CD4-positive, alpha-beta T cell treated with Interleukin-6 for 4 hours (primary cell): Measurements from ENCODE around the gene SASH1.

Source experiments
- DNase-seq: peaks from one replicate; pipeline ENCODE4 v3.0.0-alpha.2; 2020; ENCODE audit warnings: mixed read lengths

SASH1 gene

DNA sequence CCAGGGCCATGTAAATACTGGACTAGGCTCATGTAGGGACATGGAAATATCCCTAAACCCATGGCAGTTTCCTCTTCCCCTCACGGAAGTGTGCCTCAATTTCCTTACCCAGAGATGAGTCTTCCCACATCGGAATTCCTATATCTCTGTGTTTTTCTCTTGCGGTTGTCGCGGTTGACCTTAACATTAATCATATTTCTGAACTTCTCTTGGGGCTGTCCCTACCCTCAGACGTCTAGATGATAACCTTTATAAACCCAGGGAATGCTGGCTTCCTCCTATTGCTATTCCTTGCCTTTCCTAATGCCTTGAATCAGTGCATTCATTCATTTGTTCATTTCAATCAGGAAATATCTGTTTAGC is 160.1 kb downstream of the SASH1 start:
- no peak for DNase-seq

DNA sequence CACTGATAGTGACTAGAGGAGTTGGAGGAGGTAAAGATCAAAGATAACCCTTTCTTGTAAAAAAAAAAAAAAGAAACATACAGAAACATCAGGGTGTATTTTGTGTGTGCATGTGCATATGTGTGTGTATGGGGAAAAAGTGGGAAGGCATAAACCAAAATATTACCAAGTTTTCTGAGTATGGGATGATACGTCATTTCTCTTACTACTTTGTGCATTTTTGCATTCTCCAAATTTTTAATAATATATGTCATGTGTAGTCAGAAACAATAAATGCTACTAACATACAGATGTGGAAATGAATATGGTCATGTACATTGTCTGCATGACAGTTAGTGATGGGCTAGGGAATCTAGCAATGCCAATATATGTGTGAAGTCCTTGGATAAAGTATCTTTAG is 161.1 kb downstream of the SASH1 start:
- no peak for DNase-seq

GRCh38 chr6:148507774-148508173 is 165.1 kb downstream of the SASH1 start:
- no peak for DNase-seq

DNA sequence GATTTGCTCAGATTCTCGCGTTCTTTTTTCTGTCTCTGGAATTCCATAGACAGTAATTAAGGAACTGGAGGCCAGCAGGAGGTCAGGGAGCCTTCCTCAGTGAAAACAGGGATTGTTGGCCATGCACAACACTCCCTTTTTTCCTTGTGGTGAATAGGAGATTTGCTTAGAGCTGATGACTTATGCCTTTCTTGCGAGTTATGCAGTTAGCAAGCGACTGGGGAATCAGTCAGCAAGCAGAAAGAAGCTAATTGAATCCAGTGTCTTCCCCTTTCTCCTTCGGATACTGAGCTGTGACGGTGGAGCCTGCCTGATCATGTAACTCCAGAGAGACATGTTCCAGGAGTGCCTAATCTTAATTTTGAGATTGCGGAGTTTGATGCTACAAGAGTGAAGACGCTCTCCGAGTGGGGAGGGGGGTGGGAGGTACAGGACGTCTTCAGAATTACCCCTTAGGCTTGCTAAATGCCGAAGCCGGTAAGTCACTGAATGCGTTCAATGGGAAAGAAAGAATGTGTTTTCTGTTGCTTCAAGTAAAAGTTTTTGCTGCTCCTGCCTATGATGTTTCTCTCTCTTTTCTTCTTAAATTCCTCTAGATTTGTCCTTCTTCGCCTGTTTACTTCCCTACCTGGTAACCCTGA is 165.9 kb downstream of the SASH1 start:
- no peak for DNase-seq

- DNase-seq = no peak
These were observed 166.6 kb downstream of the SASH1 start for GRCh38 chr6:148509119-148509799.

DNA sequence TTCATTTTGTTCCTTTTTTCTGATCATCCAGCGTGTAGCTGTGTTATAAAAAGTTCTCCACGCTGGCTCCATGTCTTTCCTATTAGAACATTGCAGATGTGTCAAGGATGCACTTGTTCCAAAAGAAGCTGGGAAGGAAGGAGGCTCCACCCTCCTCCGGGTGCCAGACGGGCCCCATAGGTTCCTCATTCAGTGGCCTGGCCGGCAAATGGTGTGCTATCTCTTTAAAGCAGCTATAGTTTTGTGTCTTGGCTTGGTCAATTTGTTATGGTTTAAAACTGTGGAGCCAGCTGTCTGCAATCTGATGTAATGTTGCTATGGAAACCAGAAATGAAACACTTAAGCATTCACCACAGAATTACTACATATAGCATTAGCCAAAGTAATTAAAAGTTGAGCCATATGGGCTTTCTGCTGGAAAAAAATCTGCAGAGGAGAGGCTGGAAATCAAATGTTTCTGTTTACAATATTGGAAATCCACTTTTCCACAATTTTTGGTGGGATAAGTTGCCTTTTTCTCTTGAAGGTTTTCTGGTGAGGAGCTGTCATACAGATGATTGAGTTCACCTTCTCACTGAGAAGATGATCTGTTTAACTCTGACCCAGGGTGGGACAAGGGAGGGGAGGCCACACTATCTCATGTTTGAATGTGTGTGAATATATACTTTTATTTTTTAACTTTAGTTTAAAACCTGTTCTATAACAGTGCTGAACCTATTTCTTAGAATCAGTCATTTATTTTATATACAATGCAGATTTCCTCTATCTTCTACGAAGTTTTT is 167.4 kb downstream of the SASH1 start:
- DNase-seq = no peak

DNA sequence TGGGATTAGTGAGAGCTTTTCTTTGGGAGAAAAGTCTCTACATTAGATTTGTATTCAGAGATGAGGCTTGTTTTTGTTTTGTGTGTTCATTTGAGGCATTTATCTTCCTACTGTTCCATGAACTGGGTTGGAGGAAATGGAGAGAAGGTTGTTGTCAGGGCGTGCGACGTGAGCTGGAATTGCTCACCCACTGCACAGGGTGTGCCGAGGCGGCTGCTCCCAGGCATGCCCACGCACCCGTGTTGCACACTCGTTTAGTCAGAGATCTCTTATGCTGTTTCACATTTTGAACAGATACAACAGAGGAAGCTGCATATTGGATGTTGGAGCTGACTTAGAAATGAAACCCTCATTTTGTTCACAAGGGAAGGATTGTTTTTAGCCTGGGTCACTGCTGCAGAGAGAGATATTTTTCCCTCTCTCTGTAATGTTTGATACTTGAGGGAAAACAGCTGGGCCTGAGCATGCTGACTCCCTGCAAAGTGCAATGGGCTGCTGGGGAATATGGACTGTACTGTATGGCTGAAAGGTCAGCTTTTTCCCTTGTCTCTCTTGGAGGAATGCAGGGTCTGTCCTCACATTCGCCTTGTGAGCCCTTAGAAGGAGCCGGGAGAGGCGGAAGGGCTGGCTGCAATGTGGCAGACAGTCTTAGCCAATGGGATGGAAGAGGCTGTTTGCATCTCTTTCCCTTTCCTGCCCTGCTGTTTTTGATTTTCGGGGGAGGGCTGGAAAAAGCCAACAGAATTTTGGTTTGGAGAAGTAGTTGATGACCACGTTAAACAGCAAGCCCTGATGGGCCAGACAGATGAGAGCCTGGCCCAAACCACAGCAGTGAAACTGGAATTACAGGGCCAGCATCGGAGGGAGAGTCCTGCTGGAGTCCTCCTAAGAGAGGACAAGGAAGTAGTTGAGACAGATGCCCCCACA is 170.8 kb downstream of the SASH1 start:
- DNase-seq = no peak

GRCh38 chr6:148514091-148514845 is 171.6 kb downstream of the SASH1 start:
- no peak for DNase-seq

GRCh38 chr6:148516217-148516616 is 173.6 kb downstream of the SASH1 start:
- no peak for DNase-seq

DNA sequence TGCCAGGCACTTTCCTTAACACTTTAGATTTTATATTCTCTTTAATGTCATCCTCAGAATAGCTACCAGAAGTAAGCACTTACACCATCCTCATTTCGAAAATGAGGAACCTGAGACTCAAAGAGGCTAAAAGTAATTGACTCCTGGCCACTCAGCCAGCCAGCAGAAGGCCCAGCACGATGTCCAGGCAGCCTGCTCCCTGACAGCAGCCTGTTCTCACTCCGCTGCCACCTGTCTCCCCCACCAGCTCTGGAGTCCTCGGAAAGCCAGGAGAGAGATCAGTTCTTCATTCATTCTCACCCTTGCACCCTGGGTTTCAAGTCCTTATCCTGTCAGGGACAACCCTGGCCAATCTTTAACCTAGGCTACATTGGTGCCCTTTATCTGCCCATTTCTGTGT is 174.0 kb downstream of the SASH1 start:
- no peak for DNase-seq

- no peak for DNase-seq
These were observed 174.8 kb downstream of the SASH1 start for GRCh38 chr6:148517470-148517869.

DNA sequence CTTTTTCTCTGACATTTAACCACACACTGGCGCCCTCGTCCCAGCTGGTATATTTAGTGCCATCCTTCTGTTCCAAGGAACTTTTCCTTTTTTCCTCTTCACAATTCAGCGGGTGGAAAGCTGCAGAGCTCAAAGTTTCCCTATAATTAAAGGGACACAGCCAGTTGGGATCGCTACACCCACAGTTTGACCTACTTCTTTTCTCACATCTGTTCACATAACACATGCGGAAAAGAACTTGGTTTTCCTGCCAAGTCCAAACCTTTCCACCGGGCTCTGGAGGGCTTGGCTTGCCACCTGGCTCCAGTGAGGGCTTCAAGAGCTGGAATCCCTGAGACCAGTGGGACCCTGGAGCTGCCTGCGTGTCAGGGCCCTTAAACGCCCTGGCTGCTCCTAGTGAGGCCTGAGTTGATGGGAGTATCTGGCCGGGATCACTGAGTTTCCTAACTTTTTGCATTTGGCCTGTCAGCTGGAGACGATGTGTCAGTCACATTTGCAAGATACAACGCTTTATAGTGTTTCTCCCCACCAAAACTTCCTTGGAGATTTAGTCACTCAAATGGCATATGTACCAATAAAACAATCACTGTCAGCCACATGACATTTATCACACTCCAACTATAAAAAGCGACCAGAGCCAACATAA is 176.0 kb downstream of the SASH1 start:
- DNase-seq = no peak

- DNase-seq = no peak
These were observed 177.6 kb downstream of the SASH1 start for GRCh38 chr6:148520109-148520841.

DNA sequence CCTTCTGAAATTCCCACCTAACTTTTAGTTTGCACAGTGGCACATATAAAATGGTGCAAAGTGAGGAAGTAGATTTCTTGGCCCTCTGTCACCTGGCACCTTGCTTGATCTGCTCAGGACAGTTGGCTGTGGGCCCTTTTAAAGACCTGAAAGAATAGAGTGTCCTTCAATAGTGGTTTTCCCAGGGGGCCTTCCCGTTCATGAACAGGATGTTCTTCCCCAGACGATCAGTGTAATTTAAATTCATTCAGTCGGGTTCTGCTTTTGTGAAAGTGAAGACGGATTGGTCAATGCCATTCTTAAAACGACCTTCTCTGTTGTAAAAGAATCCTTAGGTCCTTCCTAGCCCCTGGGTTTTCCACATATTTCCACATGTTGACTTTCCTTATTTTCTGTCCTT is 178.5 kb downstream of the SASH1 start:
- no peak for DNase-seq

DNA sequence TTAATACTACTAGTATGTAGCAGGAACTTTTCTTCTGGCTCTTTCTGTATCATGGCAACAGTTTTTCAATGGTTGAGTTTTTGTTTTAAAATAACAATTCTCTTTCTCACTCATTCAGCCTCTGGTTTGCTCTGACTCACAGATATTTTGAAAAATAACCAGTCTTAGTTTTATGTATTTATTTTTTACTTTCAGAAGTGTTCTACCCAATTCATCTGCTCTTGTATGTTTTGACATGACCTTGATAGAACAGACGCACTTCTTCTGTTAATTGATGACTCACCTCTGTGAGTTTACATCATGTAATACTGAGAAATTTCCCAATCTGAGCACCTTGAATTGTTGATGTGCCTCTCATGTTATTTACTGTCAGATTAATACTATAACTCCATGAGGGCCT is 178.9 kb downstream of the SASH1 start:
- no peak for DNase-seq

DNA sequence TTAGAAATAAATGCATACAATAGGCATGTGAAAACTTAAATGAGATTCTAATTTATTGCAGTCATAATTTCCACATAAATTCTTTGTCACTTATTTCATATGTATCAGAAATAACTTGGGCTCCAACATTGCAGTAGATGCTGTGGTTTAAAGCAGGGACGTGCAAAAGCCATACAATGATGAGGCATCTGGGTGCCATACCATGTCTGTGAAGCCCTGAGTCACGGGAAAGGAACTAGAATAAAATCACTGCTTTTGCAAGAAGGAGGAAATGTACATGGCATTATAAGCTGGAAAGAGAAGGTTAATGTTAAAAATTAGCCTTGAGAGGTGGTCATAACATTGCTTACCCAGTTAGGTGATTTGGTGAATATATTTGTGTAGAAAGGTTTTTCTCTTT is 180.4 kb downstream of the SASH1 start:
- no peak for DNase-seq

DNA sequence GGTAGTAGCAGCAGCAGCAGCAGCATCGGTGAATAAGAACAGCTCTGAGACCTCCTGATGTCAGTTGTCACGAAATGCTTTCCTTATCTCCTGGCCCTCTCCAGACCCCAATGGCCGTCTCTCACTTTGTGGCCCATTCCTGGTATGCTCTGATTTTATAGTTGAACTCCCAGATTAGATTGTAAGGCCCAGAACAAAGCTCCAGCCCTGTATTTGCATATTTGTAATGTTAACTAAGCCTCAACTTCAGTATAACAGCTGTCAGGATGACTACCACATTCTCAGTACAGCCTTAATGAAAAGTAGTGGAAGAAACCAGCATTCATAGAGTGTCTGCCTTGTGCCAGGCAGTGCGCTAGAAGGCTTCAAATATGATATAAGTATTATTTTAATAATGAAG is 180.9 kb downstream of the SASH1 start:
- no peak for DNase-seq

GRCh38 chr6:148524471-148524882 is 181.8 kb downstream of the SASH1 start:
- no peak for DNase-seq

DNA sequence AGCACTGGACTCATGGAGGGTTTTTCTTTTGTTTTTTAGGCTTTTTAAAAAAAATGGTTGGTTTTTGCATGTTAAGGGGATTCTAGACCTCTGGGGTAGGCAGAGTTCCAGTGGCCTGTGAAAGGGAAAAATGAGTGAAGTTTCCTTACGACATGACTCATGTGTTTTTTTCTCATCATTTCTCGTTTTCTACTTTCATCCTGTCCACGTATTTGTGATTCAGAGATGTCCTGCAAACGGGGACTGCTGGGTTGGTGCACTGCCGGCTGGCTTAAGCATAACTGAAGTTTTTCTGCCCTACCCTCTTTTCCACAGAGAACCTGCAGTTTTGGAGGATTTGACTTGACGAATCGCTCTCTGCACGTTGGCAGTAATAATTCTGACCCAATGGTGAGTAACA is 182.3 kb downstream of the SASH1 start:
- no peak for DNase-seq

DNA sequence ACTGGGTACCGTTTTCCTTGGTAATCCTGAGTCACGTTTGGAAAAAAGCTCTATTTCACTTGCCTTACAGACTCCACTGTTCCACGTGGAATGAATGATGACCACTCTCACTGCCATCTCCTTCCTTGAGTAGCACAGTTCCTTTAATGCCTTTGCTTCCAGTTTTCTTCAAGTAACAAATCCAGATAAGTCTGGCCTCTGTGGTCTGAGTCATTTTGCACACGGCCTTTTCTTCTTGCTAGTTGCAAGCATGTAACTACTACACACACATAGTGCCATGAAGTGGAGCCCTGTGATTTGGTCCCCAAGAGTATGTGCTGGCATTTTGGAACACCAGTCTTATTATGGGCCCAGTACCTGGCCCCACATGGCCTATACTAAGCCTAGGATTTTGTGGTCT is 182.8 kb downstream of the SASH1 start:
- no peak for DNase-seq

GRCh38 chr6:148526145-148526544 is 183.5 kb downstream of the SASH1 start:
- DNase-seq = no peak
